GM12878 (cell line): Measurements from ENCODE around the gene ITGA8. TPM values are rescaled to one million over a fixed set of nuclear protein-coding genes. Genes with fewer than 3 reads are reported as not detected.

Experiments used
- ATAC-seq: fragments of 200-7000 bp; cut with Tn5 transposase; 3 replicates; pipeline ENCODE4 v1.9.1; 2020; ENCODE audit warnings: mild to moderate bottlenecking, moderate library complexity
- BruUV-seq: library from RNA; stranded (reverse); fragments of 400-500 nt; replicated peaks from 2 replicates; lab custom pipeline; 2021; lab: Mats Ljungman, UMichigan
- CTCF ChIA-PET: fragments of 300-600 bp; sonication (Branson Sonifier 250); formaldehyde crosslinking; extraction: SDS; loops from one replicate; lab custom pipeline; 2021; ENCODE audit warnings: inconsistent platforms; lab: Yijun Ruan, JAX
- POLR2A ChIA-PET: fragments of 350-600 bp; formaldehyde crosslinking; extraction: SDS; loops from one replicate; lab custom pipeline; 2021; ENCODE audit warnings: inconsistent platforms; lab: Charles Lee
- RAD21 ChIA-PET: fragments of 300-600 bp; sonication (Branson Sonifier 250); formaldehyde crosslinking; loops from one replicate; lab custom pipeline; 2023; ENCODE audit warnings: antibody characterized with exemption; ENCODE audit not compliant: unreplicated experiment; lab: Charles Lee
- SMC1A ChIA-PET: fragments of 300-600 bp; sonication (Branson Sonifier 250); formaldehyde crosslinking; loops from one replicate; lab custom pipeline; 2023; ENCODE audit not compliant: unreplicated experiment, uncharacterized antibody; lab: Charles Lee
- DNase-seq: peaks from one replicate; pipeline ENCODE4 v3.0.0-alpha.2; 2011; ENCODE audit warnings: low read depth, low spot score
- FAIRE-seq: peaks from 3 replicates; lab custom pipeline; 2011; peaks lifted over from hg19 to GRCh38; lab: Jason Lieb, UNC
- H2AFZ ChIP-seq: 2 replicates; pipeline ENCODE4 v1.6.0; 2011; ENCODE audit warnings: low read depth, low read length, control low read depth; ENCODE audit not compliant: control insufficient read depth
- H3K27ac ChIP-seq: 2 replicates; pipeline ENCODE4 v1.5.1; 2011; ENCODE audit warnings: control low read depth; ENCODE audit not compliant: control insufficient read depth, insufficient read depth
- H3K27me3 ChIP-seq, 2 experiments: replicated peaks in 1 of 2; 2 replicates each; pipeline versions ENCODE4 v1.6.0 to v1.6.1; 2011; ENCODE audit warnings: low read length in 1 of 2; ENCODE audit not compliant: control insufficient read depth in 2 of 2, insufficient read depth in 2 of 2
- H3K36me3 ChIP-seq, 2 experiments: 2 replicates each; pipeline ENCODE4 v1.5.1; 2011; ENCODE audit warnings: low read length in 1 of 2; ENCODE audit not compliant: control insufficient read depth in 2 of 2, insufficient read depth in 2 of 2
- H3K4me1 ChIP-seq: 2 replicates; pipeline ENCODE4 v1.6.1; 2011; ENCODE audit warnings: mild to moderate bottlenecking, low read length, moderate library complexity, mixed read lengths; ENCODE audit not compliant: control insufficient read depth, insufficient read depth
- H3K4me2 ChIP-seq: 2 replicates; pipeline ENCODE4 v1.6.0; 2011; ENCODE audit warnings: control low read depth; ENCODE audit not compliant: control insufficient read depth, insufficient read depth
- H3K4me3 ChIP-seq: fragments of 200-600 bp; sonication (generic); 2 replicates; pipeline ENCODE4 v1.5.1; 2016
- H3K79me2 ChIP-seq: 2 replicates; pipeline ENCODE4 v1.6.0; 2011; ENCODE audit warnings: low read length; ENCODE audit not compliant: control insufficient read depth, insufficient read depth
- H3K9ac ChIP-seq: 2 replicates; pipeline ENCODE4 v1.8.0; 2011; ENCODE audit warnings: low read length, control low read depth, mixed read lengths; ENCODE audit not compliant: control insufficient read depth, insufficient read depth
- H3K9me3 ChIP-seq: replicated peaks from 3 replicates; pipeline ENCODE4 v1.5.1; 2011; ENCODE audit warnings: mild to moderate bottlenecking, low read length; ENCODE audit not compliant: control insufficient read depth, insufficient read depth
- H4K20me1 ChIP-seq: 2 replicates; pipeline ENCODE4 v1.6.0; 2011; ENCODE audit not compliant: control insufficient read depth, insufficient read depth
- BCL3 ChIP-seq: IDR thresholded peaks from 2 replicates; pipeline ENCODE4 v1.6.1; 2011; ENCODE audit warnings: borderline replicate concordance, low read depth, mild to moderate bottlenecking, moderate library complexity, low read length; ENCODE audit not compliant: insufficient read depth, poor library complexity, severe bottlenecking
- GATAD2B ChIP-seq: fragments of 450-650 bp; conservative IDR thresholded peaks from 2 replicates; pipeline ENCODE4 v1.6.1; 2017; ENCODE audit warnings: low read depth, mild to moderate bottlenecking, moderate library complexity
- LARP7 ChIP-seq: fragments of 450-650 bp; IDR thresholded peaks from 2 replicates; pipeline ENCODE4 v1.6.1; 2017; ENCODE audit warnings: mild to moderate bottlenecking
- NKRF ChIP-seq: fragments of 450-650 bp; conservative IDR thresholded peaks from 2 replicates; pipeline ENCODE4 v1.6.1; 2017; ENCODE audit warnings: mild to moderate bottlenecking, moderate library complexity
- NR2C2 ChIP-seq: IDR thresholded peaks from 2 replicates; pipeline ENCODE4 v1.6.1; 2011; ENCODE audit warnings: borderline replicate concordance, low read depth; ENCODE audit not compliant: control insufficient read depth, insufficient read length
- PRDM15 ChIP-seq: fragments of 450-650 bp; formaldehyde crosslinking; IDR thresholded peaks from 2 replicates; pipeline ENCODE4 v1.4.0; 2020; ENCODE audit warnings: mild to moderate bottlenecking, moderate library complexity
- SPI1 ChIP-seq: IDR thresholded peaks from 2 replicates; pipeline ENCODE4 v1.6.1; 2011; ENCODE audit warnings: low read depth, mild to moderate bottlenecking, low read length, moderate library complexity, borderline replicate concordance; ENCODE audit not compliant: insufficient read depth
- ZNF217 ChIP-seq: fragments of 450-650 bp; IDR thresholded peaks from 2 replicates; pipeline ENCODE4 v1.6.1; 2017; ENCODE audit warnings: antibody characterized with exemption, mild to moderate bottlenecking
- ZNF274 ChIP-seq: IDR thresholded peaks from one replicate; pipeline ENCODE4 v1.8.0; 2011; ENCODE audit not compliant: insufficient read length, insufficient read depth
- WGBS: methylation state at CpG from one replicate; pipeline ENCODE4 v1.1.6; 2016; ENCODE audit warnings: low lambda C conversion rate; ENCODE audit not compliant: insufficient replicate concordance, insufficient coverage; ENCODE audit errors: missing lambda C conversion rate; 5-methylcytosine and 5-hydroxymethylcytosine counted together
- in situ Hi-C: fragments of 300-500 bp; cut with MboI; formaldehyde crosslinking; loops from 9 replicates; pipeline ENCODE4 v1.14.3; 2018; ENCODE audit warnings: mixed read lengths
- intact Hi-C: fragments of 100-400 bp; cut with micrococcal nuclease; formaldehyde crosslinking; loops from one replicate; pipeline ENCODE4 v1.14.2; 2022; ENCODE audit not compliant: unreplicated experiment
- polyA plus RNA-seq, 11 experiments: library from polyadenylated mRNA; depleted of rRNA in 4 of 11; unstranded in 6 of 11; stranded (reverse) in 5 of 11; fragments of >200 nt; fragmentation: Nextera tagmentation in 4 of 11; fragmentation: Illumina TruSeq in 1 of 11; extraction: Ambion mirVana in 4 of 11; extraction: Trizol in 1 of 11; gene quantifications; 1 replicate in 1 of 11; 2 replicates in 10 of 11; pipeline versions ENCODE4 v1.2.1 to v1.2.3, GENCODE V29; 2011 to 2016; ENCODE audit warnings: inconsistent platforms in 2 of 11, missing spikeins in 2 of 11, low read depth in 1 of 11
- total RNA-seq, 4 experiments: library from RNA; depleted of rRNA in 3 of 4; stranded (reverse); fragments of >200 nt in 3 of 4; fragmentation: Illumina TruSeq in 1 of 4; extraction: Trizol in 1 of 4; gene quantifications; 2 replicates each; pipeline versions ENCODE4 v1.2.1 to v1.2.3, GENCODE V29; 2013 to 2021

ITGA8 gene
- total and polyA plus RNA-seq, 10 of the 15 experiments (the other 5 are each of a cell fraction or from before 2014, with no cell fraction given) = 0.03 TPM; not detected in 9

GRCh38 chr10:15684768-15685167, 35.0 kb downstream of the ITGA8 start:
- FAIRE-seq = no peak
- no peaks in the 10 kb centered on the region; a peak in 1 of 4 replicates for H3K27me3 ChIP-seq
- ChIA-PET POLR2A (no interaction called here), RAD21 (no interaction called here), CTCF (no interaction called here), SMC1A (no interaction called here)
- H3K27ac ChIP-seq = no peak overlapping the region
- H3K4me1 ChIP-seq = no peaks in the 10 kb centered on the region
- no TSS peak for BruUV-seq
- no peak for DNase-seq
- in situ Hi-C loops (no loop called here), intact Hi-C loops (no loop called here)
- 3% methylated on average over 4 of the region's 4 CpGs for WGBS
- peak; percentile 89 for TF ChIP-seq SPI1
- no peak for TF ChIP-seq ZNF274
- no peak overlapping the region for H3K4me2 ChIP-seq
- H3K9ac ChIP-seq = no peak overlapping the region
- ATAC-seq = no peak
- no peaks in the 10 kb centered on the region for H3K79me2 ChIP-seq
- H3K4me3 ChIP-seq = no peak overlapping the region
- H3K9me3 ChIP-seq = no peaks in the 10 kb centered on the region
- H2AFZ ChIP-seq = no peak overlapping the region
- no peaks in the 10 kb centered on the region for H4K20me1 ChIP-seq
- H3K36me3 ChIP-seq = no peaks in the 10 kb centered on the region

GRCh38 chr10:15681076-15681475, 38.6 kb downstream of the ITGA8 start:
- 47% methylated on average over 4 of the region's 4 CpGs for WGBS
- TF ChIP-seq BCL3 = no peak
- TF ChIP-seq NR2C2 = no peak
- no peak for TF ChIP-seq ZNF217
- TF ChIP-seq GATAD2B = no peak
- no peak for TF ChIP-seq LARP7
- no peak for TF ChIP-seq PRDM15
- TF ChIP-seq NKRF = no peak

More at GRCh38 chr10:15681076-15681475, 38.6 kb downstream of the ITGA8 start:
- Histone ChIP-seq H3K79me2 (no peaks in the 10 kb centered on the region), H3K27ac (no peak overlapping the region), H3K9me3 (no peaks in the 10 kb centered on the region), H3K4me3 (no peak overlapping the region), H3K9ac (no peak overlapping the region), H3K4me2 (no peak overlapping the region), H3K4me1 (no peaks in the 10 kb centered on the region), H3K27me3 (no peaks in the 10 kb centered on the region), H3K36me3 (no peaks in the 10 kb centered on the region), H2AFZ (no peak overlapping the region), H4K20me1 (no peaks in the 10 kb centered on the region; the same call in 1 of the 2 replicates)
- ChIA-PET RAD21 (no interaction called here), SMC1A (no interaction called here), POLR2A (interaction anchor here (0.5 kb wide), 1 partner anchor 903 kb away, joined by 3 read pairs; no protein-coding TSS in a partner anchor), CTCF (no interaction called here)
- no peak for FAIRE-seq
- intact Hi-C loops (no loop called here), in situ Hi-C loops (no loop called here)
- BruUV-seq = no TSS peak
- DNase-seq = no peak
- no peak for ATAC-seq
